ACHN (cell line): ENCODE results near the gene MCOLN1.

ENCODE experiments used
- DNase-seq: peaks from one replicate; pipeline ENCODE4 v3.0.0-alpha.2; 2015
- in situ Hi-C: cut with HindIII; loops from 2 replicates; pipeline ENCODE4 v1.10.0; 2017; ENCODE audit warnings: low sequenced_read_pairs, low pct_ligation_motif_present, low pct_unique_long_range_greater_than_20kb

Gene MCOLN1

DNA sequence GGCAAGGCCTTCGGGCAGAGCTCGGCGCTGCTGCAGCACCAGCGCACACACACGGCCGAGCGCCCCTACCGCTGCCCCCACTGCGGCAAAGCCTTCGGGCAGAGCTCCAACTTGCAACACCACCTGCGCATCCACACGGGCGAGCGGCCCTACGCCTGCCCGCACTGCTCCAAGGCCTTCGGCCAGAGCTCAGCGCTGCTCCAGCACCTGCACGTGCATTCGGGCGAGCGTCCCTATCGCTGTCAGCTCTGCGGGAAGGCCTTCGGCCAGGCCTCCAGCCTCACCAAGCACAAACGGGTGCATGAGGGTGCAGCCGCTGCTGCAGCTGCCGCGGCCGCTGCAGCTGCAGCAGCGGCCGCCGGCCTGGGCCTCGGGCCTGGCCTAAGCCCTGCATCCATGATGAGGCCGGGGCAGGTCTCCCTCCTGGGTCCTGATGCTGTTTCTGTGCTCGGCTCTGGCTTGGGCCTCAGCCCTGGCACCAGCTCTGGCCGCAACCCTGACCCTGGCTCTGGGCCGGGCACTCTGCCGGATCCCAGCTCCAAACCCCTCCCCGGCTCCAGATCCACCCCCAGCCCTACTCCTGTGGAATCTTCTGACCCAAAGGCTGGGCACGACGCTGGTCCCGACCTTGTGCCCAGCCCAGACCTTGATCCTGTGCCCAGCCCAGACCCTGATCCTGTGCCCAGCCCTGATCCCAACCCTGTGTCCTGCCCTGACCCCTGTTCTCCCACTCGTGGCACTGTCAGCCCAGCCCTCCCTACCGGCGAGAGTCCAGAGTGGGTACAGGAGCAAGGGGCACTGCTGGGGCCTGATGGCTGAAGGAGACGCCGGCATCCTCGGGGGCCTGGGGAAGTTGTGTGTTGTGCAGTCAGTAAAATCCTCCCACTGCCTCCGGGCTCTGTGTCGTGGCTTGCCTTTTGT, 2.0 kb upstream of the MCOLN1 start:
- in situ Hi-C loops = no loop called here

GRCh38 chr19:7521551-7522071, 813 bp upstream of the MCOLN1 start:
- in situ Hi-C loops = no loop called here
- DNase-seq = no peak

More for the DNA sequence above, 2.0 kb upstream of the MCOLN1 start:
- no peak for DNase-seq

DNA sequence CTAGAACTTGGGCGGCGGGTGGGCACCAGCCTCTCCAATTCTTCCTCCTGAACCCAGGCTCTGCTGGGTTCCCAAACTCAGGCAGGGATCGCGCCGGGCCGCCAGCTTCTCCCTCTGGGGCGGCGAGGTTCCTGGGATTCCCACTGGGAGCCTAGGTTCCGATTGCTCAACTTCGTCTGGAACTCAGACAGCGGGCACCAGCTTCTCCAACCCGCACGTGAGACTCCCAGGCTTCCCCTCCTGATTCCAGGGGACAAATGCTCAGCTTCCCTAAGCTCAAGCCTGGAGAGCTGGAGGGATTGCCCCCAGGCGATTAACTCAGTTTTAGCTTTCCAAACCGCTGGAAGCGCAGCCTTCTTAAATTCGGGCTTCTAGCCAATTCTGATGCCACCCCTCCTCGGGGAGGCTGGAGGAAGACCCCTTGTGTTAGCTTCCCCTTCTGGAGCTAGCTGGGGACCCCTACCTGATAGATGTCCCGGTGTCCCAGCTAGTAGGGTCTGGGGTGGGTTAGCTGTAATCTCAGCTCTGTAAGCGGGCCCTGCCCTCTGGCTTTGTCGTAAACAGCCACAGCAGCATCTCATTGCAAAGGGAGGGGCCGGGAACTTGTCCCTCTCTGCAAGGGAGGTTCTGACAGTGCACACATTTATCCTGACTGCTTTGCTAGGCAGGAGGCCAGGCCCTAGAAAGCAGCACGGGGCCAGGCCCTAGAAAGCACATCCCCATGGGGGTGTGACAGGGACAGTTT, 671 bp downstream of the MCOLN1 start:
- DNase-seq = no peak
- in situ Hi-C loops = no loop called here

DNA sequence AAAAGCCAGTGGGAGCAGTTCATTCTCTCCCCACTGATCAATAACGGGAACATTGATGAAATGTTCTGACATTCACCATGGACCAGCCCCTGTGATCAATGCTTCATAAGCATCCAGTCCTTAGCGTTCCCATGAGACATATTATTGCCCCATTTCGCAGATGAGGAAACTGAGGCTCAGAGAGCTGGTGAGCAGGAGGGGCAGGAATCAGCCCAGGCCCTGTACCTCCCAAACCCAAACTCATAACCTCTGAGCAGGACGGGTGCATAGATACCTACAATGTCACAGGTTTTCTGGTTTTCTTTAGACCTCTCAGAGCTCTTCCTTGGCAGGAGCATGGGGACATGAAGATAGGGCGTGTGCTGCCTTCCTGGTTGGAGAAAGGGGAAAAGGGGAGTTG, 2.1 kb downstream of the MCOLN1 start:
- in situ Hi-C loops = no loop called here
- DNase-seq = no peak

GRCh38 chr19:7524992-7525739, 2.7 kb downstream of the MCOLN1 start:
- no peak for DNase-seq
- in situ Hi-C loops = no loop called here

DNA sequence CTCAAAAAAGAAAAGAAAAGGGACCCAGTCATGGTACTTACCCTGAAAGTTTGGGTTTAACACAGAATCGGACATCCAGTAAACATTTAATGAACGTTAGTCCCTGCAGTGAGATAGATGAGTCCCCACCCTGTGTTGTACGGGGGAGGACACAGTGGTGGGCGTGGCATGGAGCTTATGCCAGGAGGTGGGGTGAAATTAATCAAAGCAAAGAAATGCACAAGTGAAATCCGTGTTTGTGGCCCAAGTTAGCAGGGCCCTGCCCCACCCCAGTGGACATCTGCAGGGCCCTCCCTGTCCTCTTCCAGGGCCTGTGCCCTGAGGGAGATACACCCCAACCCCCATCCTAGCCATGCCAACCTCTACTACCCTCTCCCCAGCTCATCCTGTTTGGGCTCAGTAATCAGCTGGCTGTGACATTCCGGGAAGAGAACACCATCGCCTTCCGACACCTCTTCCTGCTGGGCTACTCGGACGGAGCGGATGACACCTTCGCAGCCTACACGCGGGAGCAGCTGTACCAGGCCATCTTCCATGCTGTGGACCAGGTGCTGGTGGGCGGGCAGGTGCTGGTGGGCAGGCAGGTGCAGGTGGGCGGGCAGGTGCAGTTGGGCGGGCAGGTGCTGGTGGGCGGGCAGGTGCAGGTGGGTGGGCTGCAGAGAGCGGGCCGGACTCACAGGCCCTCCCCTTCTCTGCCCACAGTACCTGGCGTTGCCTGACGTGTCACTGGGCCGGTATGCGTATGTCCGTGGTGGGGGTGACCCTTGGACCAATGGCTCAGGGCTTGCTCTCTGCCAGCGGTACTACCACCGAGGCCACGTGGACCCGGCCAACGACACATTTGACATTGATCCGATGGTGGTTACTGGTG, 3.9 kb downstream of the MCOLN1 start:
- in situ Hi-C loops = no loop called here
- no peak for DNase-seq

DNA sequence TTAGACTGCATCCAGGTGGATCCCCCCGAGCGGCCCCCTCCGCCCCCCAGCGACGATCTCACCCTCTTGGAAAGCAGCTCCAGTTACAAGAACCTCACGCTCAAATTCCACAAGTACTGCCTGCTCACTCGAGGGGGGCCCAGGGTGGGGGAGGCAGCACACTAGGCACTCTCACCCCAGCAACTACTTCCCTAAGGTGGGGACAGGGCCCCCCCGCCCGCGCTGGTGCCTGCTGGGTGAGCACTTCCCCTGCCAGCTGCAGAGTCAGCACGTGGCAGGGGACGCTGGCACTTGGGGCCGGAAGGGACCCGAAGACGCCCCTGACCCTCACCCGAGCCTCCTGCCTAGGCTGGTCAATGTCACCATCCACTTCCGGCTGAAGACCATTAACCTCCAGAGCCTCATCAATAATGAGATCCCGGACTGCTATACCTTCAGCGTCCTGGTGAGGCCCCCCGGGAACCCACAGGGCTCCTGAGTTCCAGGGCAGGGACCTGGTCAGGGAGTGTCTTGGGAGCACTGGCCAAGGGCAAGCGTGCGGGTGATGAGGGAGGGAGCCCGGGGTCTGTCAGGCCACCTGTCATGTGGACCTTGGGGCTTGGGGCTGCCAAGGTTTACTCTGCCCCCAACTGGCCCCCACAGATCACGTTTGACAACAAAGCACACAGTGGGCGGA, 5.2 kb downstream of the MCOLN1 start:
- in situ Hi-C loops = no loop called here
- no peak for DNase-seq

- DNase-seq = no peak
- in situ Hi-C loops = no loop called here
Measured at GRCh38 chr19:7528192-7528519, 5.7 kb downstream of the MCOLN1 start.

GRCh38 chr19:7528522-7529245, 6.3 kb downstream of the MCOLN1 start:
- in situ Hi-C loops = no loop called here
- no peak for DNase-seq

GRCh38 chr19:7529246-7529600, 6.8 kb downstream of the MCOLN1 start:
- no peak for DNase-seq
- in situ Hi-C loops = no loop called here

DNA sequence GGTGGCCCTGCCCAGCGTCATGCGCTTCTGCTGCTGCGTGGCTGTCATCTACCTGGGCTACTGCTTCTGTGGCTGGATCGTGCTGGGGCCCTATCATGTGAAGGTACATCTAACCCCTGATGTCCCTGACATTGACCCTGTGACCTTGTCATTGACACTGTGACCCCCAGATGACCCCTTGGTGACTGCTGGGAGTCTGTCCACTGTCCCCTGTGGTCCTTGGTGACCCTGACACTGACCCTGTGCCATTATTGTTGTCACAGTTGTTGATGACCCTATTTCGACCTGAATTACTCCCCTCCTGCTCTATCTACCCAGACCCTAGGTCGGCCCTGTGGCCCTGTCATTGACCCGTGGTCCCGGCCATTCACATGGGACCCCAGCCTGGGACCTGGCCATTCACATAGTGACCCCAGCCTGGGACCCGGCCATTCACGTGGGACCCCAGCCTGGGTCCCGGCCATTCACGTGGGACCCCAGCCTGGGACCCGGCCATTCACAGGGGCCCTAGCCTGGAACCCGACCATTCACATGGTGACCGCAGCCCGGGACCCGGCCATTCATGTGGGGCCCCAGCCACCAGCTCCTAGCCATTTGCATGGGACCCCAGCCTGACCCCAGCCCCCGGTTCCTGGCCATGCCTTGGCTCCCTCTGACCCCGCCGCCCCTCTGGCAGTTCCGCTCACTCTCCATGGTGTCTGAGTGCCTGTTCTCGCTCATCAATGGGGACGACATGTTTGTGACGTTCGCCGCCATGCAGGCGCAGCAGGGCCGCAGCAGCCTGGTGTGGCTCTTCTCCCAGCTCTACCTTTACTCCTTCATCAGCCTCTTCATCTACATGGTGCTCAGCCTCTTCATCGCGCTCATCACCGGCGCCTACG, 7.4 kb downstream of the MCOLN1 start:
- in situ Hi-C loops = no loop called here
- no peak for DNase-seq

DNA sequence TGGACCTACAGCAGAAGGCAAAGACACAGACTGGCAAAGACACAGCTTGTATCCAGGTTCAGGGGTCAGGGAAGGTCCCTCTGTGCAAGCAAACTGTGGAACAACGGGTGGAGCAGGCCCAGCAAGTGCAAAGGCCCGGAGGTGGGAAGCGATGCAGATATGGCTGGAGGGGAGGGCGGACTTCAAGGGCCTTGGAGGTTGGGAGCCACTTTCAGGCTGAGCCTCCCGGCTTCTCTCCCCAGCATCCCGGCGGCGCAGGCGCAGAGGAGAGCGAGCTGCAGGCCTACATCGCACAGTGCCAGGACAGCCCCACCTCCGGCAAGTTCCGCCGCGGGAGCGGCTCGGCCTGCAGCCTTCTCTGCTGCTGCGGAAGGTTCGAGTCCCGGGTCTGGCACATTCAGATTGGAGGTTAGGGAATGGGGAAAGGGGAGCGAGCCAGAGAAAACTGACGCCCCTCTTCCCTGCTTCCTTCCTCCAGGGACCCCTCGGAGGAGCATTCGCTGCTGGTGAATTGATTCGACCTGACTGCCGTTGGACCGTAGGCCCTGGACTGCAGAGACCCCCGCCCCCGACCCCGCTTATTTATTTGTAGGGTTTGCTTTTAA, 11.0 kb downstream of the MCOLN1 start:
- in situ Hi-C loops = no loop called here
- no peak for DNase-seq

GRCh38 chr19:7533925-7534480, 11.6 kb downstream of the MCOLN1 start:
- in situ Hi-C loops = no loop called here
- DNase-seq = peak; percentile 79

- in situ Hi-C loops = no loop called here
- DNase-seq = peak; percentile 77
Measured at GRCh38 chr19:7534531-7535046, 12.2 kb downstream of the MCOLN1 start.
